Chondrocyte (in vitro differentiated cells): ENCODE data around the gene STRA8. TPM values are rescaled to one million over a fixed set of nuclear protein-coding genes. Genes with fewer than 3 reads are reported as not detected.
A peak's percentile ranks its signal among the peaks of the same experiment; 100 is the strongest.

Experiments
- DNase-seq: peaks from one replicate; pipeline ENCODE4 v3.0.0; 2021; ENCODE audit warnings: mixed read lengths, low spot score
- H3K27ac Mint-ChIP-seq: one replicate; pipeline ENCODE4 v1.8.0; 2021; ENCODE audit warnings: mild to moderate bottlenecking, moderate library complexity, mixed read lengths; ENCODE audit not compliant: unreplicated experiment
- H3K27me3 Mint-ChIP-seq: 2 replicates; pipeline ENCODE4 v1.8.0; 2021; ENCODE audit warnings: low read depth, mixed read lengths
- H3K36me3 Mint-ChIP-seq: 2 replicates; pipeline ENCODE4 v1.8.0; 2021; ENCODE audit warnings: low read depth, mixed read lengths
- H3K4me1 Mint-ChIP-seq: 2 replicates; pipeline ENCODE4 v1.8.0; 2021; ENCODE audit warnings: low read depth, mild to moderate bottlenecking, mixed read lengths
- H3K4me3 Mint-ChIP-seq: one replicate; pipeline ENCODE4 v1.8.0; 2021; ENCODE audit warnings: mild to moderate bottlenecking, moderate library complexity, mixed read lengths; ENCODE audit not compliant: unreplicated experiment
- H3K9me3 Mint-ChIP-seq: 2 replicates; pipeline ENCODE4 v1.8.0; 2021; ENCODE audit warnings: low read depth, mixed read lengths
- CTCF ChIP-seq: fragments of 200-600 bp; sonication (generic); IDR thresholded peaks from 2 replicates; pipeline ENCODE4 v1.5.0; 2021; ENCODE audit warnings: antibody characterized with exemption, mild to moderate bottlenecking, moderate library complexity
- total RNA-seq: library from RNA; stranded (reverse); gene quantifications from 3 replicates; pipeline ENCODE4 v1.2.1, GENCODE V29; 2021

STRA8 gene
- total RNA-seq, 1 donor from 2014 or later, result not detected

GRCh38 chr7:135238112-135238744 is 4.6 kb downstream of the STRA8 start:
- no peak for DNase-seq
- Mint-ChIP-seq H3K4me3 (no peak overlapping the region), H3K4me1 (no peaks in the 10 kb centered on the region), H3K36me3 (no peaks in the 10 kb centered on the region), H3K27ac (no peak overlapping the region), H3K9me3 (no peaks in the 10 kb centered on the region), H3K27me3 (peaks cover 10% of the 10 kb centered on the region)
- TF ChIP-seq CTCF, result peak; percentile 66

DNA sequence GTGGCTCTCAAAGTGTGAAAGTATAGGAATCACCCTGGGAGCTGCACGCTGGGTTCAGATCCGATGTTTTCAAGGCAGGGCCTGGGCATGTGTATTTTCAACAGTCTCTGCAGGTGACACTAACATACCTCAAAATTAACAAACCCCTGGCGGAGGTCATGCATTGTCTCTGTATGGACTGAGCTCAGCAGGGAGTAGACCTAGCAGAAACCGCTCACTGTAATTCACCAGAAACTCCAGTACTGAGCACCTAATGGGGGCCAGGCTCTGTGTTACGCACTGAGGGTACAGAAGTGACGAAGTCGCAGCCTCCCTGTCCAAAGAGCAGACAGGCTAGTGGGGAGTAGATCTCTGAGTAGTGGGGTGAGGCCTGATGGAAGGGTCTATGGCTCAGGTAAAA is 5.6 kb downstream of the STRA8 start:
- no peak overlapping the region for H3K4me3 Mint-ChIP-seq
- no peak for TF ChIP-seq CTCF
- H3K9me3 Mint-ChIP-seq, result no peaks in the 10 kb centered on the region
- DNase-seq, result no peak
- no peaks in the 10 kb centered on the region for H3K36me3 Mint-ChIP-seq
- no peak overlapping the region for H3K27ac Mint-ChIP-seq
- H3K27me3 Mint-ChIP-seq, result peaks cover 13% of the 10 kb centered on the region
- H3K4me1 Mint-ChIP-seq, result no peaks in the 10 kb centered on the region

GRCh38 chr7:135240441-135240840 is 6.8 kb downstream of the STRA8 start:
- H3K4me3 Mint-ChIP-seq, result no peak overlapping the region

GRCh38 chr7:135242096-135242684 is 8.6 kb downstream of the STRA8 start:
- H3K27me3 Mint-ChIP-seq, result peaks cover 15% of the 10 kb centered on the region
- no peak for TF ChIP-seq CTCF

More at GRCh38 chr7:135240441-135240840, 6.8 kb downstream of the STRA8 start:
- no peak for DNase-seq
- no peaks in the 10 kb centered on the region for H3K36me3 Mint-ChIP-seq
- no peak for TF ChIP-seq CTCF
- no peaks in the 10 kb centered on the region for H3K9me3 Mint-ChIP-seq
- peaks cover 15% of the 10 kb centered on the region for H3K27me3 Mint-ChIP-seq
- no peaks in the 10 kb centered on the region for H3K4me1 Mint-ChIP-seq
- H3K27ac Mint-ChIP-seq, result no peak overlapping the region

DNA sequence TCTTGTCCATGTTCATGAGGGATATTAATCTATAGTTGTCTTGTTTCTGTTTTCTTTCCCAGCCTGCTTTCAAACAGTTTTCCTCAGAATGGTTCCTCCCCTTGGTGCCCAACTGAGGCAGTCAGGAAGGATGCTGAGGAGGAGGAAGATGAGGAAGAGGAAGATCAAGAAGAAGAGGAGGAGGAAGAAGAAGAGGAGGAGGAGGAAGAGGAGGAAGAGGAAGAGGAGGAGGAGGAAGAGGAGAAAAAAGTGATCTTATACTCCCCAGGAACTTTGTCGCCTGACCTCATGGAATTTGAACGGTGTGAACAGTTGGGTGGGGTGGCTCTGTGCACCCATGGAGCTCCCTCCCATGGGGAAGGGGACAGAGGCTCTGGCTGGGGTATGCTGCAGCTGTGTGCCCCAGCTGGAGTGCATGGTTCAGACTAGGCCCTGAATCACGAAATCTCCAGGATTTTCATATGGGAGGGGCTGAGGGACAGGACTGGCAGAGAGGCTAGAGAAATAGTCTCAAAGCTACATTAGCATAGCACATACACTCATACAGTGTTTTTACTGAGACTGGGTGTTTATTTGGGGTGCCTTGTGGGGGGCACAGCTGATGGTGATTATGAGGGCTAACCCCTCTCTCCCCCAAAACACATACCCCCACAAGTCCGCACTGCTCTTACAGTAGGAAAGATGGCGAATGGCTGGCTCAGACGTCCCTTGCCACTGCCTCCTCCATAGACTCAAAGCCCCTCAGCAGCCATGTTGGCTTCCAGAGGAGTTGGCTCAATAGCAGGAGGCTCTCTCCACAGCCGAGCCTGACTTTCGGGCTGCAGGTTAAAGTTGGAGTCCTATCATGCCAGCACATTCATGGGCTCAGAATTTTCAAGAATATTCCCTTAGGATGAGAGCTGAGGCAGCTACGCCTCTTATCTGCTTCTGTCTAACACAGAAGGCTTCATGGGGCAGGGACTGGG is 11.9 kb downstream of the STRA8 start:
- H3K27ac Mint-ChIP-seq, result no peak overlapping the region
- TF ChIP-seq CTCF, result no peak
- H3K4me1 Mint-ChIP-seq, result no peaks in the 10 kb centered on the region

More at GRCh38 chr7:135242096-135242684, 8.6 kb downstream of the STRA8 start:
- H3K4me3 Mint-ChIP-seq, result no peak overlapping the region
- no peak overlapping the region for H3K27ac Mint-ChIP-seq
- DNase-seq, result no peak
- no peaks in the 10 kb centered on the region for H3K9me3 Mint-ChIP-seq
- no peaks in the 10 kb centered on the region for H3K36me3 Mint-ChIP-seq
- no peaks in the 10 kb centered on the region for H3K4me1 Mint-ChIP-seq

More for the DNA sequence above, 11.9 kb downstream of the STRA8 start:
- Mint-ChIP-seq H3K36me3 (no peaks in the 10 kb centered on the region), H3K27me3 (peaks cover 15% of the 10 kb centered on the region), H3K4me3 (no peak overlapping the region), H3K9me3 (no peaks in the 10 kb centered on the region)
- no peak for DNase-seq
